Measurements from ENCODE around the gene NIPAL3.

The NIPAL3 gene

GRCh38 chr1:24468685-24469316 is 53.2 kb downstream of the NIPAL3 start:
- Histone ChIP-seq H3K4me1 (peaks cover 6% of the 10 kb centered on the region), H3K27me3 (no peaks in the 10 kb centered on the region), H3K4me2 (no peak overlapping the region), H4K20me1 (no peaks in the 10 kb centered on the region), H3K27ac (no peak overlapping the region), H3K9ac (no peak overlapping the region), H3K36me3 (peaks cover 16% of the 10 kb centered on the region), H3K4me3 (no peak overlapping the region), H3K9me3 (no peaks in the 10 kb centered on the region)
- no peak for TF ChIP-seq Cebpa-rat (IDR thresholded peaks at IDR 0.05)

GRCh38 chr1:24470592-24470991 is 55.0 kb downstream of the NIPAL3 start:
- TF ChIP-seq Cebpa-rat (IDR thresholded peaks at IDR 0.05), result no peak
- Histone ChIP-seq H3K36me3 (peaks cover 12% of the 10 kb centered on the region), H3K9me3 (no peaks in the 10 kb centered on the region), H3K4me1 (peaks cover 10% of the 10 kb centered on the region), H3K27ac (no peak overlapping the region), H3K9ac (no peak overlapping the region), H3K27me3 (no peaks in the 10 kb centered on the region), H4K20me1 (no peaks in the 10 kb centered on the region), H3K4me2 (no peak overlapping the region), H3K4me3 (no peak overlapping the region)

DNA sequence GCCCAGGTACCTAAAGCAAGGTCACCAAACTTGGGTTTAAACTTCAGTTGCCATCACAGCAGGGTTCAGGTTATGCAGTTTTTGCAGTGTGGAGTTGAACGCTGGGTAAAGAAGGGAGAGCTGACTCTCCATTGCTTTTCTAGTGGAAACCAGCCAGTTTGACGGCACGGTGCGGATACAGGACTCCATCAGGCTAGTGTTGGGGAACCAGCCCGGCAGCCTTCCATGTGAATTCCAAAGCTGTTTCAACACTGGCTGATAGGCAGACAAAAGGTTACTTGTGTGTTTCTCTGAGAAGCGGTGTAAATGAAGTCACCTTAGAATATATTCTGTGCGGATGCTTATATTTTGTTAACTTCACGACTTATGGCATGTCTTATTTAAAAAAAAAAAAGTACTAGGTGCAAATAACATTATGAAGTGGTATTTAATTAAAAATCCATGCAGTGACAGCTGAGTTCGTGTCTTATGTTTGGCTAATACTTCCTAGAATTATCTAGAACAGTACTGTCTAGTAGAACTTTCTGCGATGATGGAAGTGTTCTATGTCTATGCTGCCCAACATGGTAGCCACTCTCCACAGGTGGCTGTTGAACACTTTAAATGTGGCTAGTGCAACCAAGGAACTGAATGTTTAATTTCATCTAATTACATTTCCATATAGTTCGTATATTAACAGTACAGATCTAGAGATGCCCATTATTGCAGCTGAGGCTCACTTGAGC is 57.1 kb downstream of the NIPAL3 start:
- H3K27ac ChIP-seq, result no peak overlapping the region
- peaks cover 17% of the 10 kb centered on the region for H3K4me1 ChIP-seq
- H3K9ac ChIP-seq, result no peak overlapping the region
- no peak for TF ChIP-seq Cebpa-rat (IDR thresholded peaks at IDR 0.05)
- no peaks in the 10 kb centered on the region for H4K20me1 ChIP-seq
- H3K27me3 ChIP-seq, result no peaks in the 10 kb centered on the region
- no peaks in the 10 kb centered on the region for H3K9me3 ChIP-seq
- H3K4me2 ChIP-seq, result no peak overlapping the region
- no peak overlapping the region for H3K4me3 ChIP-seq
- no peaks in the 10 kb centered on the region for H3K36me3 ChIP-seq

DNA sequence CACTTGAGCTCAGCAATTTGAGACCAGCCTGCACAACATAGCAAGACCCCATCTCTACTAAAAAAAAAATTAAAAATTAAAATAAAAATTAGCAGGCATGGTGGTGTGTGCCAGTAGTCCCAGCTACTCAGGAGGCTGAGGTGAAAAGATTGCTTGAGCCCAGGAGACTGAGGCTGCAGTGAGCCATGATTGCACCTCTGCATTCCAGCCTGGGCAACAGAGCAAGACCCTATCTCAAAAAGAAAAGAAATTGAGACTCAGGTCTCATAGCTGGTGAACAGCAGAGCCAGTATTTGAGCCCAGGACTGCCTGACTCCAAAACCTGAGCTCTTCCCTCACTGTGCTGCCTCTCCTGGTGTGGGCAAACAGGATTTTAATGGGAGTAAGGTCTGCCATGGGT is 58.6 kb downstream of the NIPAL3 start:
- no peaks in the 10 kb centered on the region for H4K20me1 ChIP-seq
- no peaks in the 10 kb centered on the region for H3K36me3 ChIP-seq
- H3K4me1 ChIP-seq, result peaks cover 11% of the 10 kb centered on the region
- H3K27ac ChIP-seq, result no peak overlapping the region
- H3K4me2 ChIP-seq, result no peak overlapping the region
- H3K4me3 ChIP-seq, result no peak overlapping the region
- no peak overlapping the region for H3K9ac ChIP-seq
- H3K27me3 ChIP-seq, result no peaks in the 10 kb centered on the region
- no peaks in the 10 kb centered on the region for H3K9me3 ChIP-seq
- TF ChIP-seq Cebpa-rat (IDR thresholded peaks at IDR 0.05), result no peak

DNA sequence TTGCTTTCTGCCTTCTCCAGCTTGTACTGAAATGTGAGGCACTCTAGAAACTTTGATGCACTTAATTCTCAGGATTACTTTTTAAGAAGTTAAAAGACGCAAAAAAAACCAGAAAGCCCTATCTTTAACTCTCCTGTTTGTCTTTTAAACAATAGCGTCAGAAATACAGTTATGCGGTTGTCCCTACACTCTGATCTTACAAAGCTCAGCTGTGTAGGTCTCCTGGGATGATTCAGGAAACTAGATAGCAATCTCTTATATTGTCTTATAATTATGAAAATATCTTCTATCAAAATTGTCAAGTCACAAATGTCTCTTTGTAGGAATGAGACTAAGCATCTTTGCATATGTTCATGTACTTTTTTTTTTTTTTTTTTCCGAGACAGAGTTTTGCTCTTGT is 60.1 kb downstream of the NIPAL3 start:
- Histone ChIP-seq H3K4me3 (no peak overlapping the region), H3K27ac (no peak overlapping the region), H3K4me2 (peak overlapping the region; percentile 69), H3K36me3 (no peaks in the 10 kb centered on the region), H3K9me3 (no peaks in the 10 kb centered on the region), H3K4me1 (peaks cover 19% of the 10 kb centered on the region), H3K27me3 (no peaks in the 10 kb centered on the region), H4K20me1 (no peaks in the 10 kb centered on the region), H3K9ac (0 out of 2 replicates have a peak overlapping the region, but pooled peaks have one; percentile 5)
- no peak for TF ChIP-seq Cebpa-rat (IDR thresholded peaks at IDR 0.05)

- Histone ChIP-seq H3K4me2 (no peak overlapping the region), H3K36me3 (no peaks in the 10 kb centered on the region), H3K9ac (no peak overlapping the region), H3K4me1 (peaks cover 28% of the 10 kb centered on the region), H3K4me3 (no peak overlapping the region), H4K20me1 (no peaks in the 10 kb centered on the region), H3K27ac (no peak overlapping the region), H3K27me3 (no peaks in the 10 kb centered on the region), H3K9me3 (no peaks in the 10 kb centered on the region)
- TF ChIP-seq Cebpa-rat (IDR thresholded peaks at IDR 0.05), result no peak
Measured at GRCh38 chr1:24476571-24476970, 61.0 kb downstream of the NIPAL3 start.

DNA sequence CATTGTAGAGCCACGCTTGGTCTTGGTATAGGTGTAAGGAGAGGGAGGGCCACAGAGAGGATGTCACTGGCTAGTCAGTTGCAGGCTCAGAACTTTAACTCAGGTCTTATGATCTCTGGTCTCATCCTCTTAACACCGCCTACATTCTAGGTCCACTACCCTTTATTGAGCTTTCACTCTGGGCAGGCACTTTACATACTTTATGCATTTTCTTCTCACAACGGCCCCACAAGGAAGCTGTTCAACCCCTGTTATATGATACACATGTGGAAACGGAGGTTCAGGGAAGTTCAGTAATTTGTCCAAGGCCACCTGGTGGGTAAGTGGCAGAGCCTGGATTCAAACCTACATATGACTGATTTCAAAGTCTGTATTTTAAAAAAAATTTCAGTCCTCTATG is 61.7 kb downstream of the NIPAL3 start:
- Histone ChIP-seq H3K27me3 (no peaks in the 10 kb centered on the region), H3K9ac (no peak overlapping the region), H3K27ac (no peak overlapping the region), H3K4me3 (no peak overlapping the region), H3K4me2 (no peak overlapping the region), H3K4me1 (peaks cover 35% of the 10 kb centered on the region), H3K9me3 (no peaks in the 10 kb centered on the region), H4K20me1 (no peaks in the 10 kb centered on the region), H3K36me3 (no peaks in the 10 kb centered on the region)
- TF ChIP-seq Cebpa-rat (IDR thresholded peaks at IDR 0.05), result no peak

DNA sequence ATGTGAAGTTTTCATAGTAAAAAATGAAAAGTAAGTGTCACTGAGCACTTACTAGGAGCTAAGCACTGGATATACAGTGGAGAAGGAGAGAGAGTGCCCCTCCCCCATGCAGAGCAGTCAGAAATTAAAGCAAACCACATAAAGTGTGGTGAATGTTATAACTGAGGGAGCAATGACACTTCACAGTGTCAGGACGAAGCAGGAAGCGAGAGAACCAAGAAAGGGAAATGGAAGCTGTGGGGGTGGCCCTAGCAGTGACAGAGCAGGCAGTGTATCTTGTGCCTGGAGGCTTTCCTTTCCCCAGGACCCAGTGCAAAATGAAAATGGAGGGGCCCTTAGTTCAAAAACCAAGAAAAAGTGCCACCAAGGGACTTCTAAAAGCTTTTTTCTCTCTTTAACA is 65.5 kb downstream of the NIPAL3 start:
- Histone ChIP-seq H3K4me3 (no peak overlapping the region), H3K4me2 (peak overlapping the region; percentile 45), H3K27ac (peak overlapping the region; percentile 45), H3K4me1 (peaks cover 46% of the 10 kb centered on the region), H3K27me3 (no peaks in the 10 kb centered on the region), H3K9me3 (no peaks in the 10 kb centered on the region), H4K20me1 (no peaks in the 10 kb centered on the region), H3K36me3 (no peaks in the 10 kb centered on the region), H3K9ac (no peak overlapping the region)
- TF ChIP-seq Cebpa-rat (IDR thresholded peaks at IDR 0.05), result no peak

DNA sequence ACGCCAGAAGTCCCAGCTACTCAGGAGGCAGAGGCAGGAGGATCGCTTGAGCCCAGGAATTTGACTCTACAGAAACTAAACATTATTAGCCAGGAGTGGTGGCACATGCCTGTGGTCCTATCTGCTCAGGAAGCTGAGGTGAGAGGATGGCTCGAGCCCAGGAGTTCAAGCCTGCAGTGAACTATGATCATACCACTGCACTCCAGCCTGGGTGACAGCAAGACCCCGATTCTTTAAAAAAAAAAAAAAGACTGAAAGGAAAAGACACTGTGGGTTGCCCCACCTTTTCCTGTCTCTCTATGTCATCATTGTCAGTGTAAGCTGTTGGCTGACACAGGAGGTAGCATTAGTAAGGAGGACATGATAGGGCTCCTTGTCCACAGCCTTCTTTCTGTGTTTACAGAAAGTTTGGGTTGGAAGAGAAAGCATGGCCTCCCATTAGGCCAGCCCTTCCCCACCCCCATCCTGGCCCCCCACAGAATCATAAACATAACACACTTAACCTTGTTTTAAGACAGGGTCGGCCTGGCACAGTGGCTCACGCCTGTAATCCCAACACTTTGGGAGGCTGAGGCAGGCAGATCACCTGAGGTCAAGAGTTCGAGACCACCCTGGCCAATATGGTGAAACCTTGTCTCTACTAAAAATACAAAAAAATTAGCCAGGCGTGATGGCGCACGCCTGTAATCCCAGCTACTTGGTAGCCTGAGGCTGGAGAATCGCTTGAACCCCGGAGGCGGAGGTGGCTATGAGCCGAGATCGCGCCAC is 66.4 kb downstream of the NIPAL3 start:
- peaks cover 53% of the 10 kb centered on the region for H3K4me1 ChIP-seq
- TF ChIP-seq Cebpa-rat (IDR thresholded peaks at IDR 0.05), result no peak
- no peaks in the 10 kb centered on the region for H3K27me3 ChIP-seq
- no peak overlapping the region for H3K9ac ChIP-seq
- H3K27ac ChIP-seq, result peak overlapping the region; percentile 45
- no peaks in the 10 kb centered on the region for H4K20me1 ChIP-seq
- H3K4me3 ChIP-seq, result no peak overlapping the region
- no peaks in the 10 kb centered on the region for H3K36me3 ChIP-seq
- no peaks in the 10 kb centered on the region for H3K9me3 ChIP-seq
- peak overlapping the region; percentile 45 for H3K4me2 ChIP-seq

- no peak overlapping the region for H3K27ac ChIP-seq
- no peak for TF ChIP-seq Cebpa-rat (IDR thresholded peaks at IDR 0.05)
- peaks cover 61% of the 10 kb centered on the region for H3K4me1 ChIP-seq
- H3K27me3 ChIP-seq, result no peaks in the 10 kb centered on the region
- no peak overlapping the region for H3K9ac ChIP-seq
- H3K4me3 ChIP-seq, result no peak overlapping the region
- H4K20me1 ChIP-seq, result no peaks in the 10 kb centered on the region
- H3K4me2 ChIP-seq, result no peak overlapping the region
- H3K36me3 ChIP-seq, result no peaks in the 10 kb centered on the region
- H3K9me3 ChIP-seq, result no peaks in the 10 kb centered on the region
Measured at GRCh38 chr1:24483441-24483840, 67.8 kb downstream of the NIPAL3 start.

Measured in BLaER1 (cell line).